PC-9 (cell line): ENCODE measurements around the gene CDC42. TPM values are rescaled to one million over a fixed set of nuclear protein-coding genes. Genes with fewer than 3 reads are reported as not detected.

Experiments
- BruUV-seq: library from RNA; stranded (reverse); fragments of 400-500 nt; replicated peaks from 2 replicates; lab custom pipeline; 2021; lab: Mats Ljungman, UMichigan
- CTCF ChIA-PET: fragments of 300-600 bp; sonication (Branson Sonifier 250); formaldehyde crosslinking; loops from one replicate; lab custom pipeline; 2022; ENCODE audit warnings: antibody characterized with exemption; lab: Charles Lee
- POLR2A ChIA-PET: fragments of 300-600 bp; sonication (Branson Sonifier 250); formaldehyde crosslinking; loops from one replicate; lab custom pipeline; 2022; ENCODE audit warnings: antibody characterized with exemption; ENCODE audit not compliant: unreplicated experiment; lab: Charles Lee
- DNase-seq, 2 experiments: peaks; one replicate each; pipeline versions ENCODE4 v3.0.0 to v3.0.0-alpha.2; 2015 to 2022; ENCODE audit warnings: mixed read lengths in 1 of 2
- H2AFZ ChIP-seq: fragments of 200-600 bp; sonication (generic); 2 replicates; pipeline ENCODE4 v1.8.1; 2017; ENCODE audit warnings: antibody characterized with exemption
- H3F3A ChIP-seq: fragments of 200-600 bp; sonication (generic); 2 replicates; pipeline ENCODE4 v1.8.1; 2017; ENCODE audit warnings: antibody characterized with exemption, mild to moderate bottlenecking, low read depth; ENCODE audit not compliant: insufficient read depth
- H3K27ac ChIP-seq: fragments of 200-600 bp; sonication (generic); 2 replicates; pipeline ENCODE4 v1.6.1; 2016; ENCODE audit warnings: mixed run types
- H3K27me3 ChIP-seq: fragments of 200-600 bp; sonication (generic); 2 replicates; pipeline ENCODE4 v1.6.1; 2016; ENCODE audit warnings: low read depth, mixed run types; ENCODE audit not compliant: insufficient read depth
- H3K36me3 ChIP-seq: fragments of 200-600 bp; sonication (generic); 2 replicates; pipeline ENCODE4 v1.6.1; 2016; ENCODE audit warnings: low read depth, mixed run types
- H3K4me1 ChIP-seq: fragments of 200-600 bp; sonication (generic); replicated peaks from 2 replicates; pipeline ENCODE4 v1.6.1; 2016; ENCODE audit warnings: mixed run types; ENCODE audit not compliant: insufficient read depth
- H3K4me2 ChIP-seq: fragments of 200-600 bp; sonication (generic); 2 replicates; pipeline ENCODE4 v1.6.1; 2017; ENCODE audit warnings: mixed run types
- H3K4me3 ChIP-seq: fragments of 200-600 bp; sonication (generic); 2 replicates; pipeline ENCODE4 v1.6.1; 2016; ENCODE audit warnings: mixed run types
- H3K79me2 ChIP-seq: fragments of 200-600 bp; sonication (generic); 2 replicates; pipeline ENCODE4 v1.6.1; 2017; ENCODE audit warnings: low read depth, mixed run types
- H3K9me2 ChIP-seq: fragments of 200-600 bp; sonication (generic); 2 replicates; pipeline ENCODE4 v1.8.1; 2017; ENCODE audit warnings: mild to moderate bottlenecking; ENCODE audit not compliant: insufficient read depth
- H3K9me3 ChIP-seq: fragments of 200-600 bp; sonication (generic); 2 replicates; pipeline ENCODE4 v1.8.1; 2016; ENCODE audit warnings: low read depth; ENCODE audit not compliant: insufficient read depth
- H4K20me1 ChIP-seq: fragments of 200-600 bp; sonication (generic); 2 replicates; pipeline ENCODE4 v1.8.1; 2017; ENCODE audit not compliant: insufficient read depth
- CTCF ChIP-seq: fragments of 200-600 bp; sonication (generic); conservative IDR thresholded peaks from 2 replicates; pipeline ENCODE4 v1.6.1; 2017; ENCODE audit warnings: mixed run types, antibody characterized with exemption, mild to moderate bottlenecking, moderate library complexity
- EZH2 ChIP-seq: fragments of 200-600 bp; sonication (generic); IDR thresholded peaks from 2 replicates; pipeline ENCODE4 v1.8.0; 2017; ENCODE audit warnings: antibody characterized with exemption, low read depth
- intact Hi-C: fragments of 100-400 bp; cut with micrococcal nuclease; formaldehyde crosslinking; loops from one replicate; pipeline ENCODE4 v1.10.0; 2022; ENCODE audit not compliant: unreplicated experiment
- total RNA-seq: library from RNA; stranded (reverse); gene quantifications from 2 replicates; pipeline ENCODE4 v1.2.3, GENCODE V29; 2021

The CDC42 gene
- total RNA-seq, 1 experiment from 2014 or later, result 183 TPM

GRCh38 chr1:22071511-22071910 lies 19.0 kb downstream of the CDC42 start:
- Histone ChIP-seq H3K4me2 (no peak overlapping the region), H4K20me1 (peaks cover 90% of the 10 kb centered on the region), H3K27me3 (no peaks in the 10 kb centered on the region), H3K9me2 (no peaks in the 10 kb centered on the region), H3K9me3 (no peaks in the 10 kb centered on the region), H3K36me3 (no peaks in the 10 kb centered on the region), H3K27ac (no peak overlapping the region), H3K4me3 (no peak overlapping the region), H3K4me1 (no peaks in the 10 kb centered on the region), H3F3A (peaks cover 3% of the 10 kb centered on the region; the same call in 1 of the 2 replicates), H3K79me2 (peaks cover 100% of the 10 kb centered on the region), H2AFZ (no peak overlapping the region)
- ChIA-PET POLR2A (no interaction called here), CTCF (no interaction called here)
- no peak for TF ChIP-seq EZH2
- no peak for TF ChIP-seq CTCF
- BruUV-seq, result no TSS peak
- no peak for DNase-seq
- intact Hi-C loops, result no loop called here

GRCh38 chr1:22074803-22075202 lies 22.3 kb downstream of the CDC42 start:
- Histone ChIP-seq H3K36me3 (no peaks in the 10 kb centered on the region; the same call in 1 of the 2 replicates), H3K27ac (no peak overlapping the region), H2AFZ (no peak overlapping the region), H3K27me3 (no peaks in the 10 kb centered on the region), H3K79me2 (peaks cover 98% of the 10 kb centered on the region), H3K9me3 (no peaks in the 10 kb centered on the region), H3K9me2 (no peaks in the 10 kb centered on the region), H3K4me3 (no peak overlapping the region), H3F3A (peaks cover 2% of the 10 kb centered on the region; the same call in 1 of the 2 replicates), H4K20me1 (peaks cover 85% of the 10 kb centered on the region), H3K4me1 (no peaks in the 10 kb centered on the region), H3K4me2 (no peak overlapping the region)
- TF ChIP-seq CTCF (no peak), EZH2 (no peak)
- POLR2A ChIA-PET, result no interaction called here
- CTCF ChIA-PET, result no interaction called here
- DNase-seq, result no peak
- intact Hi-C loops, result no loop called here
- no TSS peak for BruUV-seq

GRCh38 chr1:22075718-22076117 lies 23.2 kb downstream of the CDC42 start:
- H3K36me3 ChIP-seq, result no peaks in the 10 kb centered on the region; the same call in 1 of the 2 replicates
- H3K9me3 ChIP-seq, result no peaks in the 10 kb centered on the region
- TF ChIP-seq CTCF (no peak), EZH2 (no peak)
- H3K27ac ChIP-seq, result no peak overlapping the region
- no peak for DNase-seq
- no peak overlapping the region for H2AFZ ChIP-seq
- peaks cover 92% of the 10 kb centered on the region for H3K79me2 ChIP-seq
- BruUV-seq, result no TSS peak
- no peaks in the 10 kb centered on the region for H3K27me3 ChIP-seq
- ChIA-PET POLR2A (no interaction called here), CTCF (no interaction called here)
- intact Hi-C loops, result no loop called here
- H3K4me3 ChIP-seq, result no peak overlapping the region
- H3K9me2 ChIP-seq, result no peaks in the 10 kb centered on the region
- no peak overlapping the region for H3K4me2 ChIP-seq
- H4K20me1 ChIP-seq, result peaks cover 88% of the 10 kb centered on the region
- H3F3A ChIP-seq, result 0 out of 2 replicates have a peak, but pooled peaks cover 6% of the 10 kb centered on the region
- H3K4me1 ChIP-seq, result no peaks in the 10 kb centered on the region
